Stimulated activated CD4-positive, alpha-beta T cell treated with anti-CD3 and anti-CD28 coated beads, TNF-alpha, amount 100 ng/mL, for 1 hour (primary cell): Measurements from ENCODE around the gene DTWD2.

Source experiments
- DNase-seq, 3 donors: peaks; one replicate each; pipeline ENCODE4 v3.0.0-alpha.2; 2020; ENCODE audit warnings: low read depth in 3 of 3, low spot score in 1 of 3

The DTWD2 gene, protein sequence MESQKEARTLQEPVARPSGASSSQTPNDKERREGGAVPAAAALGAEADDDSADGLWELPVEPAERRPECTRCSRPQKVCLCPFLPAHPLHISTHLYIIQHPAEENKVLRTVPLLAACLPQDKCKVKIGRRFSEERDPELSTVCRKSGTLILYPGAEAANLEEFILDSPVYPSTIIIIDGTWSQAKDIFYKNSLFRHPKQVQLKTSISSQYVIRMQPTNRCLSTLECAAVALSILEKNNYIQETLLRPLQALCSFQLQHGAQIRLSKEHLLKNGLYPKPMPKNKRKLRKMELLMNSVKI

GRCh38 chr5:118987988-118988865, at the start of gene DTWD2:
TSS of gene DTWD2 (minus strand) at chr5:118988547. CDS start at chr5:118988511, 36 bp downstream.
- DNase-seq, result peak; percentile 65 to 89 (median 82)

- no peak for DNase-seq
Measured at GRCh38 chr5:119037496-119038215, 49.3 kb upstream of the DTWD2 start.

- DNase-seq, result no peak
Measured at GRCh38 chr5:119036101-119036762, 47.9 kb upstream of the DTWD2 start.

GRCh38 chr5:119033135-119033534, 44.8 kb upstream of the DTWD2 start:
- no peak for DNase-seq

- no peak for DNase-seq
Measured at GRCh38 chr5:119032656-119033055, 44.3 kb upstream of the DTWD2 start.

DNA sequence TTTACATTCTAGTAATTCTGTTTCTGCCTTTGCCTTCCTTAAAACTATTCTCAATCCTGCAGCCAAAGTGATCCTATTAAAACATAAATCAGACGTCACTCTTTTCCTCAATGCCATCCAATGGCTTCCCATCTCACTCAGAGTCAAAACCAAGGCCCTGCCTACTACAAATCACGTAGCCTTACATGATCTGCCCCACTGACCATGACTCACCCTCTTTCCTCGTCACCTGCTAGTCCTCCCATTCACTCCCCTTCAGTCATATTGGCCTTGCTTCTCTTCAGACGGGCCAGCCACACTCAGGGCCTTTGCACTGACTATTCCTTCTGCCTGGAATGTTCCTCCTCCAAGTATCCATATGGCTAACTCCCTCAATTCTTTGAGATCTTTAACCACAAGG, 43.6 kb upstream of the DTWD2 start:
- DNase-seq, result no peak

DNA sequence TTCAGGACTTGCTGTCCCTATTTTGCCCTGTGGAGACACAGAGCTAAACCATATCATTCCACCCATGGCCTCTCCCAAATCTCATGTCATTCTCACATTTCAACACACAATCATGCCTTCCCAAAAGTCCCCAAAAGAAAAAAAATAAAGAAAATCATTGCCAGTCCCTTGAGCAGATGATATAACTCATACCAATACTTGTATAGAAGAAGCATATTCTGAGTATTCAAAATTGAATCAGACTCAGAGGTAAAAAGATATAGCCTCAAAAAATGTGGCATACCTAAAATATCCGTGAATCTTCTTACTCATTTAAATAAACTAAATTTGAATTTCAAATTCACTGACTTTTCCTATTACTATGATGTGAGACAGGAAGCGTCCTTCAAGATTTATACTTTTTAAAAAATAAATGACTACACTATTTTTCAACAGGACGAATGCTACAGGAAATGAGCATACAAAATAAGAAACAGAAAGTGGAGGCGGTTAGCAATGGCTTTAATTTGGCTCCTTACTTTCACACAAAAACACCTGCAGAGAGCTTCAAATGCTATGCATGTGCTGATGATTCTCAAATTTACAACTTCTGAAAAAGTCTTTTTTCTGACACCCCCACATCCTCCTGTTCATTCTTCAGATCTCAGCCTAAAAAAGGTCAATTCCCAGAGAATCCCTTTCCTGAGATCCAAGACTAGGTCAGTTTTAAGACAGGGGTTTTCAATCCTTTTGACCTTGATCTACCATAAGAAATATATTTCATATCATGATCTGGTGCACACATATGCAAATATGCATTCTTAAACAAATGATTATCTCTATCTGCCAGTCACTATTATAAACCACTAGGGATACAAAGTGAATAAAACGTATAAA, 42.9 kb upstream of the DTWD2 start:
- no peak for DNase-seq

DNA sequence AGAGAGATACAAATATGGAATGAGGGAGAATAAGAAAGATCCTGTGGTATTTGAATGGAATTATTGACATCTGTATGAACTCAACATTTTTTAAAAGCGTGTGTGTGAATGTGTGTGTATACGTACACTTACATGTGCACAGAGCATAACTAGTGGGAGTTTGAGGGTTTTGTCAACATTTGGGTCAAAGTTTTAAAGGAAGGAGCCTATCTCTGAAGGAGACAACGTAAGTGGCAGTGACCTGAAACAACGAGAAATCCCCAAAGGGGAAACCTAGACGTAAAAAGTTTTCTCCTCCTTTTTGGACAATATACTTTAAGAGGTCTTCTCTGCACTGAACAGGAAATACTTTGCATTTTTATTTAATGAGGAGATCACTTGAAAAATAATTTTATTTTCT, 40.2 kb upstream of the DTWD2 start:
- no peak for DNase-seq

- DNase-seq, result no peak
Measured at GRCh38 chr5:119022773-119023172, 34.4 kb upstream of the DTWD2 start.

GRCh38 chr5:119022017-119022745, 33.8 kb upstream of the DTWD2 start:
- no peak for DNase-seq

DNA sequence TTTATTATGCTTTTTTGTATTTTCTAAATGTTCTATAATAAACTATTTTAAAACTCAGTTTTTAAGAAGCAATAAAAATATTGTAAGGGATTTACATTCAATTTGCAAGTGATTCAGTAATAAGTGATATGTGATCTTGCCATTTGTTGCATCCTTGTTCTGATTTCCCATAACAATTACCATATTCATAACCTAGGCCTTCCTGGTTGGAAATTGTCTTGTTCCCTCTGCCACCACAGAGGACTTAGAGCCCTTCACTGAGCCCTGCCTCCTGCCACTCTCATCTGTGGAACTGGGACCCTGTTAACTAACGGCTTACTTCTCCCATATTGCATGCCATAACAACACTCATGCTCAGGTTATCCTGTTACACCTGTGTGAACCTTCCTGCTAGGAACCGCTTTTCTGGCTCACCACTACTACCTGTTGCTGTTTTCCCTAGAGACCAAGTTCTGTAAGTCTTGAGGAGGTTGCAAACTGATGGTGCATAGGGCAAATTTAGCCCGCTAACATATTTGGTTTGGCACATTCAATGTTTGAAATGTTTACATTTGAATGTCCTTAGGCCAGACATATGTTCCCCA, 32.9 kb upstream of the DTWD2 start:
- no peak for DNase-seq

DNA sequence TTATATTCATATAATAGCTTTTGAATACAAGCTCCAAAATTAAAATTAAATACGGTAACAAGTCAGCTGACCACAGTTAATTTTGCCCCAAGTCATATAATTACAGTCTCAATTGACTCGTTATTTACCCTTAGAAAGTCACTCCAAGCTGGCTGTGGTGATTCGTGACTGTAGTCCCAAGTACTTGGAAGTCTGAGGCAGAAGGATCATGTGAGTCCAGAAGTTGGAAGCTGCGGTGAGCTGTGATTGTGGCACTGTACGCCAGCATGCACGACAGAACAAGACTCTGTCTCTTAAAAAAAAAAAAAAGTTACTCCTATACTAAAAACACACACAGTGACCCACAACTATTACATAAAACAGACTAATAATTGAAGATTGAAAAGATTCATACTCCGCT, 31.6 kb upstream of the DTWD2 start:
- DNase-seq, result no peak

DNA sequence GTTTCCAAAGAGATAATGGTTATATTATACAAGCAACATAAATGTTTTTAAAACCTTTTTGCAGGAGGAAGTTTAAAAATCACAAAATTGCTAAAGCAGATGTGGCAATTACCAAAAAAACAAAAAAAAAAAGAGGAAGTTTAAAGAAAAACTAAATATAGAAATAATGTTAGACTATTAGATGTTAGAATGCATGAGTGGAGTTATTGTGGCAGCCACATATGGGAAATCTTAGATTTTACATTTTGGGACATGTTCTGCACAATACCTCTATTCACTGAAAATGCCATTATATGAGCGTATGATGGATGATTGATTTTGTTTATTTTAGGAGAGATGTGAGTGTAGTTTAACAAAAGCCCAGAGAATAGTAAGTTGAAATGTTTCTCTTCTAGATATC, 31.2 kb upstream of the DTWD2 start:
- DNase-seq, result no peak

GRCh38 chr5:119017994-119018393, 29.6 kb upstream of the DTWD2 start:
- no peak for DNase-seq

GRCh38 chr5:119016125-119016774, 27.9 kb upstream of the DTWD2 start:
- DNase-seq, result no peak

- no peak for DNase-seq
Measured at GRCh38 chr5:119011186-119011585, 22.8 kb upstream of the DTWD2 start.

- DNase-seq, result no peak
Measured at GRCh38 chr5:119010206-119010605, 21.9 kb upstream of the DTWD2 start.

DNA sequence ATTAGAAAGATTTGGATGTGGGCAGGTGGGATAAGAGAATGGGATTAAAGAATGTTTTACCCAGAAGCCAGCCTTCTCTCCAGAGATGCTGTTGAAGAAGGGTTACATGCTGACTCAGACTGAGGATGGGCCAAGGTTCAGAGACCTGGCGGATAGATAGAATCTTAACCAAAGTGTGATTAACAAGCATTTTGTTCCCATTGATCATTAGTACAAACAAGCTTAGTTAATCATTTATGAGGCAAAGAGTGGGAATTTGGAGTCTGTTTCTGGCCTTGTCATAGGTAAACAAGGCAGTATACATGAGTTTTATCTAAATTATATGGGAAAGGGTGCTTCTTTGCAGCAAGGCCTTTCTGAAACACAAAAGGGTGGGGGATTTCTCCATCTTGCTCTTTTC, 20.8 kb upstream of the DTWD2 start:
- DNase-seq, result no peak

- DNase-seq, result no peak
Measured at GRCh38 chr5:118999696-119000095, 11.3 kb upstream of the DTWD2 start.
